ENCODE data around the gene IRX5.

Gene IRX5

DNA sequence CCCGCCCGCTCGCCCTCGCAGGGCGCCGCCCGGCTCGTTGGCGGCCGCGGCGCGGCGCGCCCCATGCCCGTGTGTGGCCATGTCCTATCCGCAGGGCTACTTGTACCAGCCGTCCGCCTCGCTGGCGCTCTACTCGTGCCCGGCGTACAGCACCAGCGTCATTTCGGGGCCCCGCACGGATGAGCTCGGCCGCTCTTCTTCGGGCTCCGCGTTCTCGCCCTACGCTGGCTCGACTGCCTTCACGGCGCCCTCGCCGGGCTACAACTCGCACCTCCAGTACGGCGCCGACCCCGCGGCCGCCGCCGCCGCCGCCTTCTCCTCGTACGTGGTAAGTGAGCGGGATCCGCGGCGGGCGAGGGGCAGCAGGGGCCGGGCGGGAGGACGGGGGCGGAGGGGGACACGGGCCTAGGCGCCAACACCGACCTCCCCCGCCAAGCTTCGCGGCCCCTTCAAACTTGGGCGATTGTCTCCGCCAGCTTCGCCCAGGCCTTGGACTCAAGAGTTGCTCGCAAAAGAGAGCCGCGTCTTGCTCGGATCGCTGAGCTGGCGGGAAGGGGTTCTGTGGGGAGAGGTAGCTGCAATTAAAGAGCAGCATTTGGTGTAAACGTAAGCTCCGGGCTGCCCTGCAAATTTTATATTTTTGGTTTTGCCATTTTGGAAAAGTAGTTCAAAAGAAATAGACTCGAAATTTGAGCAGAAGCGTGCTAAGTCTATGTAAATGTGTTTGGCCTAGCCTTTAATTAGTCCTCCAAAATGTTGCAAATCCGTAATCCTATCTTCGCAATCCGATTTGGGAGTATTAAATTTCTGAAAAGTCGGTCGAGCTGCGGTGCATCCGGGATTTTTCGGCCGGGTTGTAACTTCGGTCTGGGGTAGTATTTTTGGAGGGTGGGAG lies 702 bp downstream of the IRX5 start:
- no peak for DNase-seq (ENCODE audit: low spot score)

DNA sequence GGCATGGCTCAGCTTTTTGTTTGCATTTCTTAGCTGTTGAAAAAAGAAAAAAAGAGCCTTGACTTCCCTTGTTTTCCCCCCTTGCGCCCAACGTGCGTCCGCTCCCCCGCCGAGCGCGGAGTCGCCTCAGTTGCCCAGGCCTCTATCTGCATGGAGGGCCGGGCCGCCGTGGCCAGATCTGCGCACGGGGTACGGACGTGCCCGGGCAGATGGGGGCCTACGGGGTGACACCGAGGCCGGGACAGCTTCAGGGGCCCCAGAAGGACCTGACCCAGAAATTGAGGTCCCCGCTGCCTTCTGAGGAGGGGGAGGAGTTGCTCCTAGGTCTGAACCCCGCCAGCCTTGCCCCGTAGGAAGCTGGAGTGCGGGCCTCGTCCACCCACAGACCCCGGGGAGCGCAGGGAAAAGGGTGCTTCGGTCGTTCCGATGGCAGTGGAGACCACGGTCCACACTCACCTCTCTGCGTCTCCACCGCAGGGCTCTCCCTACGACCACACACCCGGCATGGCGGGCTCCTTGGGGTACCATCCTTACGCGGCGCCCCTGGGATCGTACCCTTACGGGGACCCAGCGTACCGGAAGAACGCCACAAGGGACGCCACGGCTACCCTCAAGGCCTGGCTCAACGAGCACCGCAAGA lies 1.5 kb downstream of the IRX5 start:
- no peak for DNase-seq (ENCODE audit: low spot score)

DNA sequence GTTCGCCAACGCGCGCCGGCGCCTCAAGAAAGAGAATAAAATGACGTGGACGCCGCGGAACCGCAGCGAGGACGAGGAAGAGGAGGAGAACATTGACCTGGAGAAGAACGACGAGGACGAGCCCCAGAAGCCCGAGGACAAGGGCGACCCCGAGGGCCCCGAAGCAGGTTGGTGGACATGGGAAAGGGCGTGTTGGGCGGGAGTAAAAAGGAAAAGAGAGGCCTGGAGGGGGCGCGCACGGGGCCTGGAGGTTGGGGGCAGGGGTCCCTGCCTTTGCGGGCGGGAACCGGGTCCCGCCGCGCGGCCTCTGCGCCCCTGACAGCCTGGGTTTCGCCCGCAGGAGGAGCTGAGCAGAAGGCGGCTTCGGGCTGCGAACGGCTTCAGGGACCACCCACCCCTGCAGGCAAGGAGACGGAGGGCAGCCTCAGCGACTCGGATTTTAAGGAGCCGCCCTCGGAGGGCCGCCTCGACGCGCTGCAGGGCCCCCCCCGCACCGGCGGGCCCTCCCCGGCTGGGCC lies 2.1 kb downstream of the IRX5 start:
- DNase-seq (ENCODE audit: low spot score): no peak

DNA sequence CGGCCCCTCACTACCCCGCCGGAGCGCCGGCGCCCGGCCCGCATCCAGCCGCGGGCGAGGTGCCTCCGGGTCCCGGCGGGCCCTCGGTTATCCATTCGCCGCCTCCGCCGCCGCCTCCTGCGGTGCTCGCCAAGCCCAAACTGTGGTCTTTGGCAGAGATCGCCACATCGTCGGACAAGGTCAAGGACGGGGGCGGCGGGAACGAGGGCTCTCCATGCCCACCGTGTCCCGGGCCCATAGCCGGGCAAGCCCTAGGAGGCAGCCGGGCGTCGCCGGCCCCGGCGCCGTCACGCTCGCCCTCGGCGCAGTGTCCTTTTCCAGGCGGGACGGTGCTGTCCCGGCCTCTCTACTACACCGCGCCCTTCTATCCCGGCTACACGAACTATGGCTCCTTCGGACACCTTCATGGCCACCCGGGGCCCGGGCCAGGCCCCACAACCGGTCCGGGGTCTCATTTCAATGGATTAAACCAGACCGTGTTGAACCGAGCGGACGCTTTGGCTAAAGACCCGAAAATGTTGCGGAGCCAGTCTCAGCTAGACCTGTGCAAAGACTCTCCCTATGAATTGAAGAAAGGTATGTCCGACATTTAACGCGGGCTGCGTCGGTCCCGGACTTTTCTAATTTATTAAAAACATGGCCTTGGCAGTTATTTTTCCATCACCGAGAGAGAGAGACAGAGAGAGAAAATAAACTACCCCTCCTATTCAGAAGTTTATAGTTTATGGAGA lies 2.8 kb downstream of the IRX5 start:
- DNase-seq (ENCODE audit: low spot score): no peak

DNA sequence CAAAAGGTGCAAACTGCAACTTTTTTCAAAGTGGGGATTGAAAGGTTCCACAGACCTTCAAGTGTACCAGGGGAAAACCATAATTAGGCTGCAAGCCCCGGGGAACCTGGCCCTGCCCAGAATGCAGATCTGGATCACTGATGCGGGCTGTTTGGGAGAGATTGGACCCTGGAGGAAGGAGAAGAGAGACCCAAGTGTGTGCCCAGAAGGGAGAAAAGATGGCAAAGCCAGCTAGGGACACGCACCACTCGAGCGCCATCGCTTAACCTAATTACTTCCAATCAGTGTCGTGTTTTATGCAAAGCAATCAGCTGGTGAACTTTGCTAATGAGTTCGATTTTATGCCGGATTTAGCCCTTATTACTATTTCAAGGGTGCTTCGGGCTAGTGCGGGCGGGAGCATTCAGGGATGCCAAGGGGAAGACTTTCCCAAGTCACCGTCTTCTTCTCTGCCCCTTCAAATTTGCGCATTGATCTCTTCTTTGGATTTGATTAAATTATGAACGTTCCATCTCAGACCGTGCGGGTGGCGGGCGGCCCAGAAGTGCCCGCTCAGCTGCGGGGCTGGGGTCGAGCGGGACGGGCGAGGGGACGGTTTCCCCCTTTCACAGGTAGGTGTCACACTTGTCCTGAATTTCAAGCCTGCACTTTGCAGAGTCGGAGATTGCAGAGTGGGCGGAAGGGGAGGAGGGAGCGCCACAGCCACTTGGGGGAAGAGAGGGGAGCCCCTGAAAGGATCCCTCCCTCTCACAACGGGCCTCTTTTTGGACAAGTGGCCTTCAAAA lies 4.0 kb downstream of the IRX5 start:
- DNase-seq (ENCODE audit: low spot score): no peak

DNA sequence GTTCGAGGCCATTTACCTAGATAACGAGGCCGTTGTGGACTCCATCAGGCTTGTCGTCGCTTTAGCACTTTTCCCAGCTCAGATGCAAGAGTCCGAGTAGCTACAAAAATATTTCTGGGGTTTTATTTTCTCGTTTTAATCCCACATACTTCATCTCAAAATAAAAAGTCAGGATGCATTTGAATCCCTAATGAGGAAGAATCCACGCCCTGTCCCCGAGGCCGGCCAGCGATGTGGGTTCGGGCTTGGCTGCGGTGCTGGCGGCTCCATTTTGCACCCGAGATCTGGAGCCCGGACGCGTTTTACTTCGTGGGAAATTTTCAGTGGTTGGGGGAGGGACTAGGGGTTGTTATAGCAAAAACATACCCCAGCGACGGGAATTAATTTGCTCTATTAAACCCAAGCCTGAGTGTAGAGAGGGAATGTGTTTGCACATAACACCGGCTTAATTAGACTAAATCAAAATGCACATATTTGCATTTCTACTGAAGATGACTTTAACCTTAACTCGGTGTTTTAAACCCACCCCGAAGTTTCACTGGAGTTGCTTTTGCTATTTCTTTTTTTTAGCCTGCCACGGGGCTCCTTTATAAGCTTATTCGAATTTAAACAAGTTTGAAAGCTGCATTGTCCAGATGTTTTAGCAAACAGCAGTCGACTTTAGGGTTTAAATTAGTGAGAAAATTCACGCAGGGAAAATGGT lies 4.8 kb downstream of the IRX5 start:
- DNase-seq (ENCODE audit: low spot score): no peak

DNA sequence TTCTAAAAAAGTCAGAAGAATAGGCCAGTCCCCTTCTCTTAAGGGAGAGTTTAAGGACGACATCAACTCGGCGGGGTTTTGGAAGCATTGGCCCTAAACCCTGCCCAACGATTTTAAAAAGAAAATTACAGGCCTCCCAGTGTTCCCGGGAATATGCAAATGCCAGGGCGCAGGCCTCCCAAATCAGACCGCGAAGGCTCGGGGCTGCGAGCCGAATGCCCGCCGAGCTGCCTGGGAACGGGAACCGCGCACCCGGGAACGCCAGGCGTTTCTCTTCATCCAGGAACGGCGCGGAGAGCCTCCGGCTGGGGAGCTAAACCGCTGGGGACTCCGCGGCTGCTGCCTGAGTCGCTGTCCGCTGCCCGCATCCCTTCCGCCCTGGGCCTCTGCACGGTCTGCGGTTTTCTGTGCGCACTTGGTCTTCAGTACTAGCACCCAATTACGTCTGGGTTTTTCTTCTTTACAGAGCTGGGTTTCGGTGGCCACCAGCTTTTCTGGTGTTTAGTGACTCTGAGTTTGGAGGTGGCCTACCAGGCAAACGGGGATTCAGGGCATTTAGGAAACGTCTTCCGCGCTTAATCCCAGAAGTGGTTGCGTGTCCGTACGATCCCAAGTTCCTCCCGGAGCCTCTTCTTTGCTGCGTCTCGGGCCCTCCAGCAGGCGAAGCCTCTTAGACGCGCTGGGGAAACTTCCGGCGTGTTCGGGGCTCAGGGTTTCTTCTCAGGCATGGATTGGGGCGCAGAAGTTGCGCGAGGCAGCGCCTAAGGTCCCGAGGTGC lies 5.7 kb downstream of the IRX5 start:
- DNase-seq (ENCODE audit: low spot score): no peak

DNA sequence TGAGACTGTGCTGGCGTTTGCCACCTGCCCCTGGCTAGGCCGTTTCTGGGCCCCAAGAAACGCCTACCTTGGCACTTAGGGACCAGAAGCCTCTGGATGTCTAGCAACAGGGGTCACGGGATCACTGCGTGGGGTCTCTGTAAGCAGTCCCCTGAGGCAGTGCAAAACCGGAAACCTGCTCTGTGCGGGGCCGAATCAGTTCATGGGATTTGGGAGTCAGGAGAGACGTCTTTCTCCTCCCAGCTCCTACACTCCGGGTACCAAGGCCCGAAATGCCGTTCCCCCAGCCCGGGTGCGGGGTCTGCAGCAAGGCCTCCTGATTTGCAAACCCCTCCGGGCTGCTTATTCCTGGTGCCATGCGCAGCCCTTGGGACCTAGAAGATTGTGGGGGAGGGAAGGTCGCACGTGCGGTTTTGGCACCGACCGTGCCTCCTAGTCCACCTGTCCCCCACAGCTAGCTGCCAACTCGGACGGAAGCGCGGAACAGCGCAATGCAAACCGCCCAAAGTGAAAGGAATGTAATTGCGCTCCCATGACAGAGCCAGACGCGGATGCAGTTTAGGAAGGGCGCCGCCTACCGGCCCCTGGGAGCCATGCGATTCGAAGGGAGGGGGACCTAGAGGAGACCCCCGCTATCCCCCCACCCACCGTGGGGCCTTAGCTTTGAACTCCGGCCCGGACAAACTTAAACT lies 6.5 kb downstream of the IRX5 start:
- DNase-seq (ENCODE audit: low spot score): no peak

DNA sequence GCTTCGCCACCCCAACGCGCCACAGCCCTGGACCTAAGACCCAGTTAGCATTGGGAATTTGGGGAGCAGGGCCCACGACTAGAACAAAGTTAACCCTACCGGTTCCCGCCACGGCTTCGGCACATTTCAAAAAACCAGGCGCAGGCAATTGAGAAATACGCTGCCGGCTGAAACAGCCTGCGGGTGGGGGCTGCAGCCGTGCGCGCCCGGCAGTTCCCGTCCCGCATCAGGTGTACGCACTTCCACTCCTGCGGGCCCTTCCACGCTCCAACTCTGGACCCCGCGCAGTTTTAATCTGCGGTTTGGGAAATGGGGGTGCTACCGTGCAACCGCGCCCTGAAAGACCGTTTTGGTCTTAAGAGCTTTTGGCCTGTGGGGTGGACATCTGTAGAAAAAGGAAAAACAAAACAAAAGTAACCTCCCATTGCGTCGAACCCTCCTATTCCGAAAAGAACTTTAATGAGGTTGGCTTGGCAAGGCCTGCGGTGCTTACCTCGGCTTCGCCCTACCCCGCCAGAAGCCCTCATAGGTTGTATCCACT lies 7.1 kb downstream of the IRX5 start:
- DNase-seq (ENCODE audit: low spot score): no peak

DNA sequence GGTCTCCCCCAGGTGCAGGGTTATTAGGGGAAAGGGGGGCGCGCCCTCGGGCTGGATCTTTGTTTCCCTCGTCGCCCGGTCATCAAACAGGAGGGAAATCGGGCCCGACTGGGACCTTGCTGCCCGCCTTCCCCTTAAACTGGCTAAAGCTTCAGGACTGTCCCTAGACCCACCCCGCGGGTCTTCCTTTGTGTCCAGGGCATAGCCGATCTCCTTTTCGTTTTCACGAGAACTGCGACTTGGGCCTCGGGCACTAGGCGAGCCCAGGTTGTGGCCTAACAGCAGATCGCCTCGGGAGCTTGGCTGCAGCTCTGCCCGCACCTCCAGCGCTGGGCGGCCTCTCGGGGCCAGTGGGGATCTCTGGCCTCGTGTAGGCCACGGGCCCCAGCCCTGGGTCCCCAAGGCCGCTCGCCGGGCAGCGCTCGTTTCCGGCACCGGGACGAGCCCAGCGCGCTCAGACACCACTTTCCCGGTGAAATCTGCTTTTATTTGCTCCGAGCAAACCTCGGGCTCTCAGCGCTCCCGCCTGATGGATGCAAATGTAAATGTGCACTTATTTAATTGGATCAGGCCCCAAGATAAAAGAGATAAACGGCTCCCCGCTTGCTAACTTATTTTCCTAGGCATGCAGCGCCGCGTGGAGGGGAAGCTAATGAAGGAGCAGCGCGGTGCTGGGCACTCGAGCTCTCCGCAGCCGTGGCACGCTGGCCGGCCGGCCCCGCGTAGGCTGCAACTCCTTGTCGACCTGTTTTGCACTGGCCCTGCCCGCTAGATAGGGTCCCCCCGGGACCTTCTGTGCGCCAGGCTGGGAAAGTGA lies 7.8 kb downstream of the IRX5 start:
- DNase-seq (ENCODE audit: low spot score): no peak

DNA sequence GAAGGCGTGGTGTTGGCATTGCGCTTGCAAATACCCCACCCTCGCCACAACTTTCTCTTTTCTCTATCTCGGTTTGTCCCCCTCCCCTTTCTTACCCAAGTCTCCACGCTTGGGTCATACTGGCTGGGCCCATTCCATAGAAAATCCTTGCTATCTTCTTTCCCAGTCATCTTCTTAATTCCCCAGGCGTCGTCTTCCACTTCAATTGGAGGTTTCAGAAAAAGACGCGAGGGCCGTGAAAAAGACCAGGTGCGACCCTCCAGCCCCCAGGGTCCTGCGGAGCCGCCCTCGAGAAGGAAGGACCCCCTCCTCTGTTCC lies 8.3 kb downstream of the IRX5 start:
- DNase-seq (ENCODE audit: low spot score): no peak

DNA sequence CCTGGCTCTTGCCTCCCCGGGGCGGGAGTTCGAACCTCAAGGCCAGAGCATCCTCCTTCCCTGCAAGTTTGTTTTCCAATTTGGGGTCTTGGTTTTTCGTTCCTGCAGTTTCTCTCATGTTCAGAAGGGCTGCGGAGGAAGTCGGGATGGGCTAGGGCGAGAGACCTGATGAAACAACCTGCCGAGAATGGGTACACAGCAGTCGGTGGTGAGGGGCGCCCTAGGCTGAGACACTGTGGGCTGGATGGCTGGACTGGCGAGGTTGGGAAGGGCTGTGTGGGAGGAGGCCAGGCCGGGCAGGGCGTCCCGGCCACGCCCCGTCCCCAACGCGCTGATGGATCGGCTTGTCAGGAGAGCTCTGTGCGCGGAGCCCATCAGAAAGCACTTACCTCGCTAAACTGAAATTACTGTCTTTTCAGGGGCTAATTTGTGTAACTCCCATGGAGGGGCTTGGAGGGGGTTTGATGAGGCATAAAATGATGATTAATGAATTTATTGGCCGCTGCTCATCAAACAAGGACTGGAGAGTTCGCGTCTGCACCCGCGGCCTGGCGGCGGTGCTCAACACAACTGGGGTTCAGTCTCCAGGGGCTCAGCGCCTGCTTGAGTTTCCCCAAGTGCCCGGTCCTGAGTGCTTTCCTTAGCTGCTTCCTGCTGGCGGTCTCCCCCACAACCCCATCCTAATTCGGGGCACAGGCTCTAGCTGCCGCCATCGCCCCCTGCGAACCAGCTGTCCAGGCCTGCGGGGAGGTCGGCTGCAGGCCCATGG lies 9.0 kb downstream of the IRX5 start:
- DNase-seq (ENCODE audit: low spot score): no peak

DNA sequence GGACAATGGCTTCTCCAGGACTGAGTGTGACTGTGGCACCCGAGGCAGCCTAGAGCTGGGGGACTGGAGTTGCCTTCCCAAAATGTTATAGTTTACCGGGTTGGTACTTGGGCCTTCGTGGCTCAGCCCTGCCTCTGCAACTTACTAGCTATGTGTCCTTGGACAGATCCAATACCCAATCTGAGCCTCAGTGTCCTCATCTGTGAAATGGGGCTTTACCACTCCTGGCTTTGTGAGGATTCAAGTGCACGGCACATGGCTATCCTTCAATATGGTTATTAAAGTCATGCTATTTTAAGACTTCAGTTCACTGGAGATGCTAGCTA lies 9.6 kb downstream of the IRX5 start:
- DNase-seq (ENCODE audit: low spot score): no peak

DNA sequence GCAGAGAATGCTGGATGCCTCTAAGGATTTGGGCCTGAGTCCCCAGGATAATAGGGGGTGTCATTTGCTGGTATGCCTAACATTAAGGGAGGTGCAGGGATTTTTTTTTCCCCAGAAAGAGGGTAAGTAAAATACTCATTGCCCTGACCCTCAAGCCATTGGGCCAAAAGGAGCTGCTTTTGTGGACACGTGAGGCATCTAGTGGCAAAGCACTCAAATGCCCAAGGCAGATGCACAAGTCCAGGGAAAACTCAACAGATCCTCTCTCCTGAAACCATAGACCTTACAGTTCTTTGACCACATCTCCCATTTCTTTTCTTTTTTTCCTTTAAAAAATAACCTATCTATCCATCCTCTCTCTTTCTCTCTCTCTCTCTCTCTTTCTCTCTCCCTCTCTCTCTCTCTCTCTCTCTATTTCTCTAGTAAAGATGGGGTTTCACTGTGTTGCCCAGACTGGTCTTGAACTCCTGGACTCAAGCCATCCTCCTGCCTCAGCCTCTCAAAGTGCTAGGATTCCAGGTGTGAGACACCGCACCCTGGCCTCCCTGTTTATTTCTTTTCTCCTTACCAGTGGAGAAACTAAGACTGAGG lies 11.8 kb downstream of the IRX5 start:
- no peak for DNase-seq (ENCODE audit: low spot score)

DNA sequence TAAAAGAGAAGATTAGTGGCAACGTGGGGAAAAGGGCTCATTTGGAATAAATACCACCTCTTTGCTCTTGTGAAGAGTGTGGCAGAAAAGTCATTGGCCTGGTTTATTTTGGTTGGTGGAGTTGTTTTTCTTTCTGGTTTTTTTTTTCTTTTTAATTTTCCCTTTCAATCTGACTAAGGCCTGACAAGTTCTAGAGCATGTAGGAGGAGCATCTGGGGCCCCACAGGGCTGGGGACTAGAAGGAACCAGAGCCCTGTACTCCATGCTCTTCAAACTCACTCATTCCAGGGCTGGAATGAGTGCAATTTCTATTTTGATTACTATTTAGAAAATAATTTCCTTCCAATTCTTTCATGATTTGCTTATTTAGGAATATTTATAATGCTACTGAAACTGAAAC lies 13.3 kb downstream of the IRX5 start:
- DNase-seq (ENCODE audit: low spot score): no peak

DNA sequence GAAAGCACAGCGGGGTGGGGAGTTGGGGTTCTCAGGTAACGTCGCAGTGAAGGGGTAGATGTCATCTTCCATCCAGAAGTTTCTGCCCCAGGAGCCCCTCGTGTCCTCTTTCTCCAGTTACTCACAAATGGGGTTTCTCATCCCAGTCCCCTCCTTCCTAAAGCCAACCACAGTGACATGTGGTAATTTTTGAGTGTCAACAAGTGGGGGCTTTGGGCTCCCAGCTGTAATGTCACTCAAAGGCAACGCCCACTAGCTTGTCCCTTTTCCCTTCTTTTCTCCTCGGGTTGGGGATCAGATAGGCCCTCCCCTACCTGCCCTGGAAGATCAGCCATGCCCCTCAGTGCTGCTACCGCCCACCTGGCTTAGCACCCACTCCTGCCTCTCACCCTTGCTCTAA lies 14.4 kb downstream of the IRX5 start:
- DNase-seq (ENCODE audit: low spot score): no peak

DNA sequence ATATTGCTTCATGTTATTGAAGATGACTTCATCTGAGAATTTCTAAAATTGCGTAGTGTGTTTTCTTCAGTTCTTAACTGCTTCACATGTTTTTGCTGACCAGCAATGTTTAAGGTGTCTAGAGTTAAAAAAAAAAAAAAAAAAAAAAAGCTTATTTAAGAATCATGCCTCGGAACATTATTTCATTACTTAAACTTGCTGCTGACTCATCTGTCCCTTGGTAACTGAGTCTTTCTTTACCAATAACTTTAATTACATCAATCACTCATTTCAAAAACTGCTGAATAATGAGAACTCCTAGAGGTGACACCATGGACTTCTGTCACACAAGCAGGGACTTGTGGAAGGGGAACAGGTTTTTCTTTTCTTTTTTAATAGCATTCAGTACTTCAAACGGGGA lies 16.2 kb downstream of the IRX5 start:
- no peak for DNase-seq (ENCODE audit: low spot score)

DNA sequence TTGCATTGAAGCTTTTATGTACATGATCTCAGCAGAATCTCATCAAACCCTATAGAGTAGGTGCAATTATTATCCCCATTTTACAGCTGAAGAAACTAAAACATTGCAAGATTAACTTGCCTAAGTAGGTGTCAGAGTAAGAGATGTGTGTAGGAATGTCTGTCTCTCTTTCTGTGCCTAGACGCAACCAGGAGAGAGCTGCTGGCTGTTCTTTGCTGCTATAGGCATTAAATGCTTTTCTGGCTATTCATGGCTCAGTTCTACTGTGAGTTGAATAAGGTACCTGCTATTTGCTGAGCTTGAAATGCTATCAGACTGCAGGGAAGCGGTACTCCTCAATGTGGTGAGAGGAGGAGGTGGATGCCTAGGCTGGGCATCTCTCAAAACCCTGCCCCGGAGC lies 17.0 kb downstream of the IRX5 start:
- no peak for DNase-seq (ENCODE audit: low spot score)

Data from CD4-positive, alpha-beta T cell treated with Interleukin-6 at 100 ng/mL for 8 hours (primary cell).